ENCODE results near the gene LRMDA. TPM values are rescaled to one million over a fixed set of nuclear protein-coding genes. Genes with fewer than 3 reads are reported as not detected.

Gene LRMDA
- total RNA-seq, 1 experiment from 2014 or later = 4.8 TPM

DNA sequence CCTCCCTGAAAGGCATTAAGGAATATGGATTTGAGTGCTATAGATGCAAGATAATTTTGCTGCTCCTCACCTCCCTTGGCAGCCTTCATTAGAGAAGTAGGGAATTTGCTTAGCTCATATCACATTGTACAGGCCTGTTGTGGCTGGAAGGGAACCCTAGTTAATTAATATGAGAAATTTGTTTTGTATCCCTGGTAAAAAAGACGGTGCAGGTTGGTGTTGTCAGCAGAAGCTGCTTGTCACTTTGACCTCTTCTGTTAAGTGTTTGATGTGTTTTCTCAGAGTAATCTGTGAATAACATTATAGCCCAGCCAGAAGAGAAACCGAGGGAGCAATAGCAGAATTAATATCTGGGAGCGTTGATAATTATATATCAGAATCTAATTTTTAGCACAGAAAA is 278.4 kb downstream of the LRMDA start:
- BruUV-seq (replicated peaks) = no TSS peak
- RAD21 ChIA-PET (ENCODE audit: low non-redundant PET in 1 of 2, low total read pairs in 2 of 2, uncharacterized antibody in 2 of 2, unreplicated experiment in 2 of 2) = no interaction called here
- H3K27ac ChIP-seq (ENCODE audit: low read depth, low read length) = no peak overlapping the region
- no peaks in the 10 kb centered on the region for H4K20me1 ChIP-seq (ENCODE audit: insufficient read depth)
- CTCF ChIA-PET = no interaction called here
- TF ChIP-seq EZH2phosphoT487 (IDR thresholded peaks at IDR 0.05; ENCODE audit: borderline replicate concordance) (no peak), EZH2 (IDR thresholded peaks at IDR 0.05) (no peak), CEBPB (IDR thresholded peaks at IDR 0.05; ENCODE audit: low read depth) (no peak), ELF1 (IDR thresholded peaks at IDR 0.05; ENCODE audit: borderline replicate concordance, low read depth) (no peak), POLR2A (IDR thresholded peaks at IDR 0.05; ENCODE audit: borderline replicate concordance, extremely low read depth, insufficient read depth, insufficient read length) (no peak), RAD21 (IDR thresholded peaks at IDR 0.05; ENCODE audit: low read depth) (no peak), ZNF274 (IDR thresholded peaks at IDR 0.05; ENCODE audit: low read depth, low read length) (no peak), FOSL1 (IDR thresholded peaks at IDR 0.05; ENCODE audit: low read depth) (no peak), SP1 (IDR thresholded peaks at IDR 0.05; ENCODE audit: low read depth) (no peak)
- TF ChIP-seq, protein P1, sequence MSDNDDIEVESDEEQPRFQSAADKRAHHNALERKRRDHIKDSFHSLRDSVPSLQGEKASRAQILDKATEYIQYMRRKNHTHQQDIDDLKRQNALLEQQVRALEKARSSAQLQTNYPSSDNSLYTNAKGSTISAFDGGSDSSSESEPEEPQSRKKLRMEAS (IDR thresholded peaks at IDR 0.05) = no peak
- TF ChIP-seq, protein P2, sequence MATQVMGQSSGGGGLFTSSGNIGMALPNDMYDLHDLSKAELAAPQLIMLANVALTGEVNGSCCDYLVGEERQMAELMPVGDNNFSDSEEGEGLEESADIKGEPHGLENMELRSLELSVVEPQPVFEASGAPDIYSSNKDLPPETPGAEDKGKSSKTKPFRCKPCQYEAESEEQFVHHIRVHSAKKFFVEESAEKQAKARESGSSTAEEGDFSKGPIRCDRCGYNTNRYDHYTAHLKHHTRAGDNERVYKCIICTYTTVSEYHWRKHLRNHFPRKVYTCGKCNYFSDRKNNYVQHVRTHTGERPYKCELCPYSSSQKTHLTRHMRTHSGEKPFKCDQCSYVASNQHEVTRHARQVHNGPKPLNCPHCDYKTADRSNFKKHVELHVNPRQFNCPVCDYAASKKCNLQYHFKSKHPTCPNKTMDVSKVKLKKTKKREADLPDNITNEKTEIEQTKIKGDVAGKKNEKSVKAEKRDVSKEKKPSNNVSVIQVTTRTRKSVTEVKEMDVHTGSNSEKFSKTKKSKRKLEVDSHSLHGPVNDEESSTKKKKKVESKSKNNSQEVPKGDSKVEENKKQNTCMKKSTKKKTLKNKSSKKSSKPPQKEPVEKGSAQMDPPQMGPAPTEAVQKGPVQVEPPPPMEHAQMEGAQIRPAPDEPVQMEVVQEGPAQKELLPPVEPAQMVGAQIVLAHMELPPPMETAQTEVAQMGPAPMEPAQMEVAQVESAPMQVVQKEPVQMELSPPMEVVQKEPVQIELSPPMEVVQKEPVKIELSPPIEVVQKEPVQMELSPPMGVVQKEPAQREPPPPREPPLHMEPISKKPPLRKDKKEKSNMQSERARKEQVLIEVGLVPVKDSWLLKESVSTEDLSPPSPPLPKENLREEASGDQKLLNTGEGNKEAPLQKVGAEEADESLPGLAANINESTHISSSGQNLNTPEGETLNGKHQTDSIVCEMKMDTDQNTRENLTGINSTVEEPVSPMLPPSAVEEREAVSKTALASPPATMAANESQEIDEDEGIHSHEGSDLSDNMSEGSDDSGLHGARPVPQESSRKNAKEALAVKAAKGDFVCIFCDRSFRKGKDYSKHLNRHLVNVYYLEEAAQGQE (IDR thresholded peaks at IDR 0.05; ENCODE audit: low read depth) = no peak
- TF ChIP-seq, protein P3, sequence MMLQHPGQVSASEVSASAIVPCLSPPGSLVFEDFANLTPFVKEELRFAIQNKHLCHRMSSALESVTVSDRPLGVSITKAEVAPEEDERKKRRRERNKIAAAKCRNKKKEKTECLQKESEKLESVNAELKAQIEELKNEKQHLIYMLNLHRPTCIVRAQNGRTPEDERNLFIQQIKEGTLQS (IDR thresholded peaks at IDR 0.05) = no peak
- no peak overlapping the region for H3K9ac ChIP-seq (ENCODE audit: low read length)
- no peaks in the 10 kb centered on the region for H3K9me2 ChIP-seq (ENCODE audit: insufficient read depth)
- no peak overlapping the region for H3K4me2 ChIP-seq (ENCODE audit: low read length)
- ATAC-seq (no peak), DNase-seq (ENCODE audit: low read depth, low spot score) (no peak)
- no peaks in the 10 kb centered on the region for H3K4me1 ChIP-seq (ENCODE audit: control insufficient read depth in 1 of 2, insufficient read depth in 2 of 2, low read length in 2 of 2)
- POLR2A ChIA-PET = no interaction called here
- H3K27me3 ChIP-seq (ENCODE audit: insufficient read depth, low read length) = peaks cover 9% of the 10 kb centered on the region; the same call in 1 of the 2 replicates
- no peaks in the 10 kb centered on the region for H3K79me2 ChIP-seq (ENCODE audit: insufficient read depth, low read length)
- no peaks in the 10 kb centered on the region for H3K36me3 ChIP-seq (ENCODE audit: control insufficient read depth in 1 of 2, insufficient read depth in 2 of 2, low read length in 2 of 2)
- no peak overlapping the region for H2AFZ ChIP-seq (ENCODE audit: low read depth, low read length, poor library complexity, severe bottlenecking)
- H3K4me3 ChIP-seq (replicated peaks in 1 of 2; ENCODE audit: low read depth in 1 of 2, low read length in 2 of 2) = no peak overlapping the region
- intact Hi-C loops (cut with micrococcal nuclease) = no loop called here
- no peaks in the 10 kb centered on the region for H3K9me3 ChIP-seq (ENCODE audit: control insufficient read depth in 1 of 2, insufficient read depth in 1 of 2, low read depth in 1 of 2, low read length in 2 of 2)

Data from HCT116 (cell line).